Fibroblast of mammary gland (primary cell): ENCODE measurements around the gene GDI2.

ENCODE experiments used
- DNase-seq: peaks from one replicate; pipeline ENCODE4 v3.0.0-alpha.2; 2010; ENCODE audit warnings: low read depth
- H3K4me3 ChIP-seq: 2 replicates; pipeline ENCODE4 v1.5.1; 2011; ENCODE audit warnings: low read depth, mild to moderate bottlenecking, low read length, moderate library complexity; ENCODE audit not compliant: control insufficient read depth
- TF ChIP-seq, protein P1 (sequence below): conservative IDR thresholded peaks from 2 replicates; pipeline ENCODE4 v1.5.1; 2011; ENCODE audit warnings: low read depth, low read length, inconsistent platforms; ENCODE audit not compliant: control insufficient read depth, insufficient read depth

GDI2 gene

DNA sequence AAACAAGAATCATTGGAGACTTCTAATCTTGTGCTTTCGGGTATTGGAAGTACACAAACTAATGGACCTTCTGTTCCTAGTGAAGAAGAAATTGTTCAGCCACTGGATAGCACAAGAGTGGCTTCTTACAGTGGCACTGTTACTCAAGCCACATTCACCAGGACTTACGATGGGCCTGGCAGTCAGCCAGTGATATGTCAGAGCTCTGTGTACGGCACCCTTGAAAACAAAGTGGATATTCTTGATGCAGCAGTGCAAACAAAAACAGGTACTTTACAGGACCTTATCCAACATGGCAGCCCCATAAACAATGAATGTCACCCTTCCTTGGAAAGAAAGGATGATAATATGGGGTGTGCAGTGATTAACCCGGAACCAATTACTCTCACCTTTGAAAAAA, 67.0 kb downstream of the GDI2 start:
- TF ChIP-seq, protein P1, sequence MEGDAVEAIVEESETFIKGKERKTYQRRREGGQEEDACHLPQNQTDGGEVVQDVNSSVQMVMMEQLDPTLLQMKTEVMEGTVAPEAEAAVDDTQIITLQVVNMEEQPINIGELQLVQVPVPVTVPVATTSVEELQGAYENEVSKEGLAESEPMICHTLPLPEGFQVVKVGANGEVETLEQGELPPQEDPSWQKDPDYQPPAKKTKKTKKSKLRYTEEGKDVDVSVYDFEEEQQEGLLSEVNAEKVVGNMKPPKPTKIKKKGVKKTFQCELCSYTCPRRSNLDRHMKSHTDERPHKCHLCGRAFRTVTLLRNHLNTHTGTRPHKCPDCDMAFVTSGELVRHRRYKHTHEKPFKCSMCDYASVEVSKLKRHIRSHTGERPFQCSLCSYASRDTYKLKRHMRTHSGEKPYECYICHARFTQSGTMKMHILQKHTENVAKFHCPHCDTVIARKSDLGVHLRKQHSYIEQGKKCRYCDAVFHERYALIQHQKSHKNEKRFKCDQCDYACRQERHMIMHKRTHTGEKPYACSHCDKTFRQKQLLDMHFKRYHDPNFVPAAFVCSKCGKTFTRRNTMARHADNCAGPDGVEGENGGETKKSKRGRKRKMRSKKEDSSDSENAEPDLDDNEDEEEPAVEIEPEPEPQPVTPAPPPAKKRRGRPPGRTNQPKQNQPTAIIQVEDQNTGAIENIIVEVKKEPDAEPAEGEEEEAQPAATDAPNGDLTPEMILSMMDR, result no peak
- no peak for DNase-seq

DNA sequence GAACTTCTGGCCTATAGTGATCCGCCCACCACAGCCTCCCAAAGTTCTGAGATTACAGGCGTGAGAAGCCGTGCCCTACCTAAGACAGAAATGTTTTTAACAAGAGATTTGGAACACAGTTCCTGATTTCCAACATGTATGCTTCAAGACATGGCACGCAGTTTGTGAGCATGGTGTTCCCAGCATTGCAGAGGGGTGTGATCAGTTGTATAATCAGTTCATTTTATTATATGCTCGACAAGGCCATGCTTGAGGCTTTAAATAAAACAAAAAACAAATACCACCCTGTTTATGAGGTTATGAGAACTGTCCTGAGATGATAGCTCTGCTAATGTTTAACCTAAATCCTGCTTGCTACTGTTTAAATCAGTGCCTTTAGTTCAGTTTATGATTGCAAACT, 68.4 kb downstream of the GDI2 start:
- TF ChIP-seq, protein P1, result no peak
- H3K4me3 ChIP-seq, result no peak overlapping the region
- no peak for DNase-seq

More for the DNA sequence above, 67.0 kb downstream of the GDI2 start:
- H3K4me3 ChIP-seq, result no peak overlapping the region

DNA sequence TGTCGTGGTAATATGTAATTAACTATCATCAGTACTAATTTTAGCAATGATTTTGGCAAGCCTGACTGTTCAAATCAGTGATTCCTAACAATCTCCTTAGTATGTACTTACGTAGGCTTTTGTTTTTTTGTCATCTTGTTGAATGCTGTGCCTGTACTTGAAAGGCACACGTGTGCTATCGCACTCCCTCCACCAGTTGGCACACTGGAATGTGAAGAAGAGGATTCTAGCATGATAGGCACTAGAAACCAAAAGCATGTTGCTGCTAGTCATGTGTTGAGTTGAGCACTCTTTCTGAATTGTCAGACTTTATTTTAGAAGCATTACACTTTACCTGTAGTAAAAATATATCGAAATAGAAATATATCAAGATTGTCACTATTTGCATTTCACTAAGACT, 69.5 kb downstream of the GDI2 start:
- TF ChIP-seq, protein P1, result no peak
- DNase-seq, result no peak
- no peak overlapping the region for H3K4me3 ChIP-seq

DNA sequence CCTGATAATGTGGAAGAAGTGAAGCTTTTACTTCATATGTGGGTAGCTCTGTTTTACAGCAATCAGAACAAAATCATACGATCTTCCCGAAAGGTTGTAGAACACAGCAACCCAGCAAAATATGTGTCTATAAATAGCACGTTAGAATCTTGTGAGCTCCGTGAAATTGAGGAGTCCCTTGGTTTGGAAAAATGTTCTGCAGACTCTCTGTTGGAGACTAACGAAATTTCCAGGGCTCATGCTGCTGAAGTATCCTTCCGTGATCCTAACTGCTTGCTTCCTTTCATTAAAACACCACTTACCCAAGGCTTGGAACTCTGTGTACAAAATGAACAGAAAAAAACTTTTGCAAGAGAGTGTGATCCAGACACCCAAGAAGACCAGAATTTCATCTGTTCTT, 71.1 kb downstream of the GDI2 start:
- H3K4me3 ChIP-seq, result no peak overlapping the region
- TF ChIP-seq, protein P1, result no peak
- no peak for DNase-seq

DNA sequence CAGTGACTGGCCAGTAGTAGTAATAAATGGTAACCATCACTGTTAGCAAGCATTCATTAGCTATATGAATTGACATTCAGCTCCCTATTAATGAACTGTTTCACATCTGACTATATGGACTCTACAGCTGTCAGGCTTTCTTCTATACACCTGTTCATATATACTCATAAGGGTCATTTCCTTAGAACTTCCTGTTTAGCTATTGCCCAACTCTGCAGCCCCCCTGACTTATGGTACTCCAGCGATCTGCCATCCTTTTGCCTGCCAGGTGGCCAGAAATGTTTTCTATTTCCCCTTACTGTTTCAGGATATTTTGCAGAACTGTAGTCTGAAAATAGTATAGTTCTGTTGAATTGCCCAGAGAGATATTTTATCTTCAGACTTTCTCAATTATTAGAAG, 72.0 kb downstream of the GDI2 start:
- H3K4me3 ChIP-seq, result no peak overlapping the region
- DNase-seq, result no peak
- TF ChIP-seq, protein P1, result no peak

DNA sequence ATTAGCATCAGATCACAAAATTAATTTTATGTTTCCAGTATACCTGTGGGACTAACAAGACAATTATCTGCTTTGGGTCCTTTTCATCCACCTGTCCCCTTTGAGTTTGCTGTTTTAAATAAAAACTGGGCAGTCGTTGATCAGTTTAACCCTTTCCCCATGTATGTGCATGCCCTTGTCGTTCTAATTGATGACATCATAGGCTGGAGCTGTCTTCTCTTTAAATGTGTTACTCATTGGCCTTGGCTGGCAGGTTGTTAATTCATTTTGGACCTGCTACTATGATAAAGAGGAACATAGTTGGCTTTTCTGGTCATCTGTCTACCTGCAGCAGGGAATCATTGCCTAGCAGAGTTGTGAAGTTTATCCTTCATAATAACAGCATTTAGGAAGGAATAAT, 74.8 kb downstream of the GDI2 start:
- TF ChIP-seq, protein P1, result no peak
- DNase-seq, result no peak
- H3K4me3 ChIP-seq, result no peak overlapping the region

DNA sequence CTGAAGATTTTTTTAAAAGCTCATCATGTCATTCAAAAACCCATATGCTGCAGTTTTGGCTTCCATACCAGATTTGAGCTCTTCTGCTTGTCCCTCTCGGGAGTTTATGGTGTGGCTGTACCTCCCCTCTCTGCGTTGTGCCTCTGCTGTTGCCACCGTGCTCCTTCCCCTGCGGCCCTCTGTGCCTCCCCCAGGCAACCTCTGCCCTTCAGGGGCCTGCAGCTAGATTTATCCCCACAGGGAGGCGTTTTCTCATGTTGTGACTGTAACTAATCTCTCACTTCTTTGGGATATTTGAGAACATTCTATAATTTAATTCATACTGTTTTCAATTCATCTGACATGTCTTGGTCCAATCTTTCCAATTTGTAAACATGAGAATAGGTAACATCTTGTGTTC, 75.9 kb downstream of the GDI2 start:
- TF ChIP-seq, protein P1, result no peak
- no peak for DNase-seq
- H3K4me3 ChIP-seq, result no peak overlapping the region
